GM06990 (cell line): Measurements from ENCODE around the gene PPFIBP2.
"Not testable (repeated sequence)": the region's sequence is repeated elsewhere in the genome, so short reads cannot be mapped to it uniquely, and the experiment has no call there.

ENCODE experiments used
- DNase-seq: peaks from one replicate; pipeline ENCODE4 v3.0.0-alpha.2; 2011; ENCODE audit not compliant: insufficient read length; ENCODE audit errors: extremely low read depth
- H3K27me3 ChIP-seq: replicated peaks from 2 replicates; pipeline ENCODE4 v1.6.0; 2011; ENCODE audit warnings: low read length; ENCODE audit not compliant: control insufficient read depth, insufficient read depth
- H3K36me3 ChIP-seq: 2 replicates; pipeline ENCODE4 v1.5.1; 2011; ENCODE audit warnings: low read length; ENCODE audit not compliant: control insufficient read depth, insufficient read depth
- H3K4me3 ChIP-seq: replicated peaks from 2 replicates; pipeline ENCODE4 v1.5.1; 2011; ENCODE audit warnings: low read depth, mild to moderate bottlenecking, control low read depth, low read length
- CTCF ChIP-seq: IDR thresholded peaks from 2 replicates; pipeline ENCODE4 v1.5.1; 2011; ENCODE audit warnings: low read length, control low read depth, mild to moderate bottlenecking, inconsistent platforms; ENCODE audit not compliant: insufficient read depth, poor library complexity, severe bottlenecking

The PPFIBP2 gene

GRCh38 chr11:7654195-7654705 is 140.5 kb downstream of the PPFIBP2 start:
- TF ChIP-seq CTCF = no peak
- Histone ChIP-seq H3K36me3 (peaks cover 56% of the 10 kb centered on the region), H3K4me3 (no peak overlapping the region), H3K27me3 (no peaks in the 10 kb centered on the region)
- no peak for DNase-seq

- no peaks in the 10 kb centered on the region for H3K27me3 ChIP-seq
- DNase-seq = no peak
- H3K36me3 ChIP-seq = peaks cover 51% of the 10 kb centered on the region
- TF ChIP-seq CTCF = no peak
- H3K4me3 ChIP-seq = no peak overlapping the region
These were observed 141.7 kb downstream of the PPFIBP2 start for GRCh38 chr11:7655253-7656217.

GRCh38 chr11:7656704-7657103 is 142.9 kb downstream of the PPFIBP2 start:
- Histone ChIP-seq H3K27me3 (no peaks in the 10 kb centered on the region), H3K4me3 (no peak overlapping the region)
- TF ChIP-seq CTCF = no peak

GRCh38 chr11:7657306-7658025 is 143.7 kb downstream of the PPFIBP2 start:
- Histone ChIP-seq H3K4me3 (no peak overlapping the region), H3K36me3 (peaks cover 36% of the 10 kb centered on the region), H3K27me3 (no peaks in the 10 kb centered on the region)
- DNase-seq = no peak
- peak; percentile 20 for TF ChIP-seq CTCF

More at GRCh38 chr11:7656704-7657103, 142.9 kb downstream of the PPFIBP2 start:
- H3K36me3 ChIP-seq = peaks cover 43% of the 10 kb centered on the region
- DNase-seq = no peak

GRCh38 chr11:7663531-7663930 is 149.7 kb downstream of the PPFIBP2 start:
- DNase-seq, H3K4me3 ChIP-seq, H3K27me3 ChIP-seq: not testable (repeated sequence)
- H3K36me3 ChIP-seq = peaks cover 19% of the 10 kb centered on the region

GRCh38 chr11:7664867-7665266 is 151.1 kb downstream of the PPFIBP2 start:
- Histone ChIP-seq H3K4me3 (no peak overlapping the region), H3K27me3 (no peaks in the 10 kb centered on the region), H3K36me3 (peaks cover 20% of the 10 kb centered on the region)
- TF ChIP-seq CTCF = no peak
- DNase-seq = no peak
